ENCODE results near the gene BMI1. TPM values are rescaled to one million over a fixed set of nuclear protein-coding genes. Genes with fewer than 3 reads are reported as not detected.

BMI1 gene
- total RNA-seq = 10 to 100 TPM; 24.4 to 55.3 (median 38.5) TPM

DNA sequence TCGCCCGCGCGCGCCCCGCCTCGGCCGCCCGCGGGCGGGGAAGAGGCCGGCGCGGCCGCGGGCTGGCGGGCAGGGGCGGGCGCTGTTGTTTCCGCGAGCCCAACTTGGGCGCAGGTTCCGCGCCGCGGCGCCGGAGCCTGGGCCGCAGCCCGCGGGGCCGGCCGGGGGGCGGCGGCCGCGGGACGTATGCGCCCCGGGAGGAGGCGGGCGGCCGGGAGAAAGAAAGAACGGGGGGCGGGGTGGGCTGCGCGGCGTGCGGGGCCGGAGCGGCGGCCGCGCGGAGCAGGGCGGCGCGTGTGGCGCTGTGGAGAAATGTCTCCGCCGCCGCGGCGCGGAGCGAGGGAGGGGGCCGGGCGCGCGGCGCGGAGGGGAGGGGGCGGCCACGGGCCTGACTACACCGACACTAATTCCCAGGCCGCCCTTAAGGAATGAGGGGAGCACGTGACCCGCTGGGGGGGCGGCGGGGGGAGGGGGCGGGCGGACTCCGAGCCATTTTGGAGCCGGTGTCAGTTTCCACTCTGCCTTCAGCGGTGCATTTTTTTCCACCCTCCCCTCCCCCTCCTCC lies at the start of gene BMI1:
TSS of gene BMI1 (plus strand) at position 509 of the 565 bp plus-strand sequence. CDS start 5,351 bp downstream, outside the sequence.
- Histone ChIP-seq H3K4me3 (peak within 1 kb of the TSS; percentile 88), H3K27ac (peak within 1 kb of the TSS; percentile 91), H3K36me3 (no peaks in the 10 kb centered on the region), H3K27me3 (peaks cover 29% of the 10 kb centered on the region), H3K9me3 (no peaks in the 10 kb centered on the region), H3K4me1 (peaks cover 46% of the 10 kb centered on the region)
- TF ChIP-seq POLR2AphosphoS5 (IDR thresholded peaks at IDR 0.05) (no peak), POLR2A (IDR thresholded peaks at IDR 0.05) (no peak), EP300 (IDR thresholded peaks at IDR 0.05) (no peak), CTCF (IDR thresholded peaks at IDR 0.05) (no peak)
- DNase-seq (ENCODE audit: low spot score in 2 of 2) = peak; percentile 80 to 82
- WGBS = no CpG with 5 or more reads among the region's 85 CpGs

DNA sequence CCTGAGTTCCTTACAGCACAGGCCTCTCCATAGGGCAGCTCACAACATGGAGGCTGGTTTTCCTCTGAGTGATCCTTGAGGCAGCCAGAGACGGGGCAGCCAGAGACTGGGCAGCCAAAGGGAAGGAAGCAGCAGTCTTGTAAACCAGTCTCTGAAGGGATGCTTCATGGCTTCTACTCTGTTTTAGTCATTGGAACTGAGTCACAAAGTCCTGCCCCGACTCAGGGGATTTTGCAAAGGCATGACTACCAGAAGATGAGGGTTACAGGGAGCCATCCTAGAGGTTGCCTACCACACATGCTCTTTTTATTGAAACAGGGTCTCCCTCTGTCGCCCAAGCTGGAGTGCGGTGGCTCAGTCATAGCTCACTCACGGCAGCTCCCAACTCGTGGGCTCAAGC lies 49.1 kb upstream of the BMI1 start:
- TF ChIP-seq POLR2AphosphoS5 (IDR thresholded peaks at IDR 0.05) (no peak), CTCF (IDR thresholded peaks at IDR 0.05) (no peak), EP300 (IDR thresholded peaks at IDR 0.05) (no peak), POLR2A (IDR thresholded peaks at IDR 0.05) (no peak)
- no peak overlapping the region for H3K27ac ChIP-seq
- H3K9me3 ChIP-seq = no peaks in the 10 kb centered on the region
- H3K4me3 ChIP-seq = no peak overlapping the region
- no peaks in the 10 kb centered on the region for H3K36me3 ChIP-seq
- WGBS = 88% methylated on average over 6 of the region's 6 CpGs
- no peak for DNase-seq (ENCODE audit: low spot score in 2 of 2)
- H3K4me1 ChIP-seq = no peaks in the 10 kb centered on the region
- no peaks in the 10 kb centered on the region for H3K27me3 ChIP-seq

DNA sequence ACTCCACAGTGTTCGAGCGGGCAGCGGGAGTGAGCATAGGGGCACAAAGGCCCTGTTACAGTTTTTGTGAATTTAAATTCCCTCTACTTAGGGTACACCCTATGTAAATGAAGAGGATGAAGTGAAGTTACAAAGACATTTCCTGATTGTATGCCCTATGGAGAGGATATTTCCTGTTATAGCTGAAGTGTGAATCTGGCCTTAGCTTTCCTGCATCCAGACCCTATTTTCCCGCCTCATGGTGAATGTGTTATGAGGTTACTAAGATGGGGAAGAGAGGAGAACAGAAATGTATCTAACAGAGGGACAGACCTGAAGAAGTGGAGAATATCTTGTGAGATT lies 42.5 kb upstream of the BMI1 start:
- H3K9me3 ChIP-seq = no peaks in the 10 kb centered on the region
- no peaks in the 10 kb centered on the region for H3K36me3 ChIP-seq
- 96% methylated on average over 4 of the region's 4 CpGs for WGBS
- H3K4me3 ChIP-seq = no peak overlapping the region
- DNase-seq (ENCODE audit: low spot score in 2 of 2) = no peak
- no peak for TF ChIP-seq POLR2AphosphoS5 (IDR thresholded peaks at IDR 0.05)
- TF ChIP-seq EP300 (IDR thresholded peaks at IDR 0.05) = no peak
- no peak for TF ChIP-seq CTCF (IDR thresholded peaks at IDR 0.05)
- no peak for TF ChIP-seq POLR2A (IDR thresholded peaks at IDR 0.05)
- H3K4me1 ChIP-seq = no peaks in the 10 kb centered on the region
- H3K27ac ChIP-seq = no peak overlapping the region
- H3K27me3 ChIP-seq = peaks cover 11% of the 10 kb centered on the region

DNA sequence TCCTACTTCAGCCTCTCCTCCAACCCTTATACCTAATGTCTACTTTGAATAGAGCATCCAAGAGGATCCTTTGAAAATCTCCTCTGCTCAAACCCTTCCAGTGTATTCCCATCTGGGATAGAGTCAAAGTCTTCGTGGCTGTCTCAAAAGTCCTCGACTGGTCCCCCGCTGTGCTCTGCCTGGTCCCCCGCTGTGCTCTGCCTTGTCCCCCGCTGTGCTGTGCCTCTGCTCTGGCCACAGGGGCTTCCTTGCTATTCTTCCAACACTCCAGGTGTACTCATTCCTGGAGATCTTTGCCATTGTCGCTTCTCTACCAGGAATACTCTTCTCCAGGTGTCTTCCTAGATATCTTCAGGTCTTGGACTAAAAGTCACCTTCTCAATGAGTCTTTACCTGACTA lies 40.8 kb upstream of the BMI1 start:
- no peaks in the 10 kb centered on the region for H3K4me1 ChIP-seq
- 44% methylated on average over 6 of the region's 6 CpGs for WGBS
- no peak for DNase-seq (ENCODE audit: low spot score in 2 of 2)
- H3K27me3 ChIP-seq = peaks cover 11% of the 10 kb centered on the region
- H3K9me3 ChIP-seq = no peaks in the 10 kb centered on the region
- TF ChIP-seq POLR2A (IDR thresholded peaks at IDR 0.05) (no peak), EP300 (IDR thresholded peaks at IDR 0.05) (no peak), POLR2AphosphoS5 (IDR thresholded peaks at IDR 0.05) (no peak), CTCF (IDR thresholded peaks at IDR 0.05) (no peak)
- H3K4me3 ChIP-seq = no peak overlapping the region
- no peaks in the 10 kb centered on the region for H3K36me3 ChIP-seq
- H3K27ac ChIP-seq = no peak overlapping the region

DNA sequence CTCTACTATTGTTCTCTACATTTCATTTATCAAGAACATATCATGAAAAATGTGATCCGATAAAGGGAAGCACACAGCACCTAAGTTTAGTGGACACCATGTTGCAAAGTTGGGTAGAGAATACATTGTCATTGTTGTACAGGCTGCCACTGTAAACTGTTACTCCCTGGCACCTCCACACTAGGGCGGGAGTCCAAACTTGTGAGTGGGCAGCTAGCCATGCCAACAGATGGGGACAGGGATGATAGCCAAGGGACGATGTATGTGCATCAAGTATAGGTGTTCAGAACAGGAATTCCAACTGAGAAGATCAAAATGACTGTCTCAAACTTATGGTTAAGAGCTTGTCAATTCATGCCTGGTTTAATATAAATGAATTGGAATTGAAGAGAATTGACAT lies 35.8 kb upstream of the BMI1 start:
- Histone ChIP-seq H3K9me3 (no peaks in the 10 kb centered on the region), H3K36me3 (no peaks in the 10 kb centered on the region), H3K27ac (no peak overlapping the region), H3K4me3 (no peak overlapping the region), H3K4me1 (no peaks in the 10 kb centered on the region), H3K27me3 (peaks cover 3% of the 10 kb centered on the region)
- no peak for DNase-seq (ENCODE audit: low spot score in 2 of 2)
- WGBS = 66% methylated on average over 3 of the region's 3 CpGs
- TF ChIP-seq EP300 (IDR thresholded peaks at IDR 0.05) = no peak
- no peak for TF ChIP-seq POLR2A (IDR thresholded peaks at IDR 0.05)
- TF ChIP-seq CTCF (IDR thresholded peaks at IDR 0.05) = no peak
- no peak for TF ChIP-seq POLR2AphosphoS5 (IDR thresholded peaks at IDR 0.05)

Measured in suprapubic skin (tissue), 4 donors.